Keratinocyte (primary cell): ENCODE results near the gene HDAC10. TPM values are rescaled to one million over a fixed set of nuclear protein-coding genes. Genes with fewer than 3 reads are reported as not detected.

Experiments used
- DNase-seq: peaks from one replicate; pipeline ENCODE4 v3.0.0-alpha.2; 2011; ENCODE audit warnings: low read depth, missing footprints, low spot score
- FAIRE-seq: peaks from 2 replicates; lab custom pipeline; 2011; peaks lifted over from hg19 to GRCh38; lab: Jason Lieb, UNC
- H2AFZ ChIP-seq: 2 replicates; pipeline ENCODE4 v1.6.0; 2012; ENCODE audit warnings: low read length, control low read depth, inconsistent platforms; ENCODE audit not compliant: control insufficient read depth
- H3K27ac ChIP-seq: 2 replicates; pipeline ENCODE4 v1.5.1; 2011; ENCODE audit warnings: low read length; ENCODE audit not compliant: control insufficient read depth, insufficient read depth
- H3K27me3 ChIP-seq: 3 replicates; pipeline ENCODE4 v1.6.0; 2011; ENCODE audit warnings: low read length; ENCODE audit not compliant: control insufficient read depth, insufficient read depth; ENCODE audit errors: extremely low read depth
- H3K36me3 ChIP-seq, 2 experiments: 2 replicates in 1 of 2; 3 replicates in 1 of 2; pipeline ENCODE4 v1.5.1; 2011; ENCODE audit warnings: low read length in 2 of 2, mild to moderate bottlenecking in 1 of 2; ENCODE audit not compliant: control insufficient read depth in 2 of 2, insufficient read depth in 2 of 2; ENCODE audit errors: extremely low read depth in 1 of 2
- H3K4me1 ChIP-seq: 3 replicates; pipeline ENCODE4 v1.5.1; 2011; ENCODE audit warnings: low read length; ENCODE audit not compliant: control insufficient read depth, insufficient read depth; ENCODE audit errors: extremely low read depth
- H3K4me2 ChIP-seq: 3 replicates; pipeline ENCODE4 v1.6.0; 2011; ENCODE audit warnings: low read depth, low read length; ENCODE audit not compliant: control insufficient read depth, insufficient read depth; ENCODE audit errors: extremely low read depth
- H3K4me3 ChIP-seq, 3 experiments: fragments of 200-600 bp in 1 of 3; sonication (generic) in 1 of 3; 2 replicates in 2 of 3; 3 replicates in 1 of 3; pipeline ENCODE4 v1.5.1; 2011 to 2016; ENCODE audit warnings: low read length in 3 of 3, mild to moderate bottlenecking in 3 of 3, control low read depth in 2 of 3, inconsistent platforms in 1 of 3, low read depth in 1 of 3, mixed read lengths in 1 of 3, mixed run types in 1 of 3, moderate library complexity in 1 of 3; ENCODE audit not compliant: control insufficient read depth in 2 of 3, insufficient read depth in 2 of 3; ENCODE audit errors: extremely low read depth in 1 of 3
- H3K79me2 ChIP-seq: 2 replicates; pipeline ENCODE4 v1.6.0; 2012; ENCODE audit warnings: low read length; ENCODE audit not compliant: control insufficient read depth, insufficient read depth
- H3K9ac ChIP-seq: 3 replicates; pipeline ENCODE4 v1.6.0; 2011; ENCODE audit warnings: low read length; ENCODE audit not compliant: control insufficient read depth, insufficient read depth; ENCODE audit errors: extremely low read depth
- H3K9me1 ChIP-seq: 3 replicates; pipeline ENCODE4 v1.6.0; 2011; ENCODE audit warnings: low read length; ENCODE audit not compliant: control insufficient read depth, insufficient read depth; ENCODE audit errors: extremely low read depth
- H3K9me3 ChIP-seq: 2 replicates; pipeline ENCODE4 v1.5.1; 2012; ENCODE audit warnings: low read depth, low read length; ENCODE audit not compliant: control insufficient read depth
- H4K20me1 ChIP-seq: 3 replicates; pipeline ENCODE4 v1.6.0; 2011; ENCODE audit warnings: low read length; ENCODE audit not compliant: control insufficient read depth, insufficient read depth; ENCODE audit errors: extremely low read depth
- CTCF ChIP-seq, 3 experiments: IDR thresholded peaks in 1 of 3; conservative IDR thresholded peaks in 1 of 3; optimal IDR thresholded peaks in 1 of 3; 2 replicates in 2 of 3; 3 replicates in 1 of 3; pipeline versions ENCODE3 to v1.5.1; 2011; ENCODE audit warnings: low read length in 3 of 3, mild to moderate bottlenecking in 3 of 3, moderate library complexity in 2 of 3, control low read depth in 1 of 3, inconsistent platforms in 1 of 3; ENCODE audit not compliant: insufficient read depth in 2 of 3; ENCODE audit errors: extremely low read depth in 1 of 3
- EZH2 ChIP-seq: IDR thresholded peaks from one replicate; pipeline ENCODE4 v1.6.1; 2012; ENCODE audit warnings: inconsistent platforms, mild to moderate bottlenecking, low read length, moderate library complexity
- dilution Hi-C: fragments of 300-500 bp; cut with MboI; formaldehyde crosslinking; loops from one replicate; pipeline ENCODE4 v1.7.0; 2020; ENCODE audit warnings: low sequenced_read_pairs; ENCODE audit not compliant: extremely low pct_ligation_motif_present
- polyA plus RNA-seq, 5 experiments: library from polyadenylated mRNA; depleted of rRNA in 3 of 5; stranded (reverse) in 3 of 5; stranded (forward) in 1 of 5; unstranded in 1 of 5; fragments of >200 nt; gene quantifications; 1 replicate in 1 of 5; 2 replicates in 3 of 5; 3 replicates in 1 of 5; pipeline versions ENCODE4 v1.2.1 to v1.2.3, GENCODE V29; 2011 to 2012; ENCODE audit warnings: missing spikeins in 2 of 5, low read depth in 1 of 5, low replicate concordance in 1 of 5

Gene HDAC10
- polyA plus RNA-seq, 1 donor (not counting 4 experiments of a cell fraction or from before 2014, with no cell fraction given): 4.7 TPM

DNA sequence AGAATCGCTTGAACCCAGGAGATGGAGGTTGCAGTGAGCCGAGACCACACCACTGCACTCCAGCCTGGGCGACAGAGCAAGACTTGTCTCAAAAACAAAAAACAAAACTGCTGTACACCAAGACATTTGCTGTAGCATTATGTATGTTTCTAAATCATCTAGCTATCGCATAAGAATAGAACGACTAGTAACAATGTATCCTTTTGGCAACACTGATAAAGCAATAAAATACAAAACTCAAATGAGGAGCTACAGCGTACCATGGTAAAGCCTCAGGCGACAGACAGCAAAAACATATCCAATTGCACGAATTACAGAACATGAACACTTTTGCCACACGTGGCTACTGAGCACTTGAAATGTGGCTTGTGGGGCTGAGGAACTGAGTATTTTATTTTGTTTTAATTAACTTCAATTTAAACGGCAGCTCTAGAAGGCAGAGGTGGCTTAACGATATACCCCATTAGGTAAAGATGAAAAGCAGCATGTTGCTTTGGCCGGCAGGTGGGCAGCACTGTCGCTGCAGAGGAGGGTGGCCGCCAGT is 8.6 kb downstream of the HDAC10 start:
- no peaks in the 10 kb centered on the region for H3K9me3 ChIP-seq
- H3K9me1 ChIP-seq: no peaks in the 10 kb centered on the region
- peaks cover 67% of the 10 kb centered on the region for H3K79me2 ChIP-seq
- H3K27ac ChIP-seq: no peak overlapping the region
- peak overlapping the region; percentile 69 to 95 (median 84) for H3K4me3 ChIP-seq
- no peak for DNase-seq
- H3K4me1 ChIP-seq: peaks cover 20% of the 10 kb centered on the region
- FAIRE-seq: no peak
- H3K9ac ChIP-seq: peak overlapping the region; percentile 34
- no peak for TF ChIP-seq CTCF (optimal IDR thresholded peaks at IDR 0.05 in 1 of 3, IDR thresholded peaks at IDR 0.05 in 1 of 3, conservative IDR thresholded peaks at IDR 0.05 in 1 of 3; ENCODE audit: extremely low read depth in 1 of 3, insufficient read depth in 2 of 3, low read length in 3 of 3)
- no peak for TF ChIP-seq EZH2
- H4K20me1 ChIP-seq: peaks cover 7% of the 10 kb centered on the region
- dilution Hi-C loops: no loop called here
- H2AFZ ChIP-seq: no peak overlapping the region
- peaks cover 11 to 15% of the 10 kb centered on the region in 2 experiments for H3K36me3 ChIP-seq
- peak overlapping the region; percentile 88 for H3K4me2 ChIP-seq
- no peaks in the 10 kb centered on the region for H3K27me3 ChIP-seq

DNA sequence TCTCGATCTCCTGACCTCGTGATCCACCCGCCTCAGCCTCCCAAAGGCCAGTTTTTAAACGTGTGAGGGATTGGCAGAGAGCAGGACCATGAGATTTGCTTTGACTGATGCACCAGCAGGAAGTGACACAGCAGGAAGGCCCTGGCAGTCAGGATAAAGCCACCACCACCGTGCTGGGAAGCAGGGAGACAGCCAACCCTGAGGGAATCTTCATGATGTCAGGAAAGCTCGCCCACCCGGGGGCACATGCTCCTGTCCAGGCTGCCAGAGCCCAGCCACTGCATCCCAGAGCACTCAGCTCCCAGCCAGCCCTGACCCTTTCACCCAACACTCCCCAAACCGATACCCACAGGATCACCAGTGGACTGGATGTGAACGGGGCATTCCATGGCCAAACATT is 12.3 kb downstream of the HDAC10 start:
- Histone ChIP-seq H3K9me3 (peaks cover 2% of the 10 kb centered on the region), H3K9me1 (no peaks in the 10 kb centered on the region), H3K27ac (no peak overlapping the region), H2AFZ (no peak overlapping the region), H3K4me3 (no peak overlapping the region), H4K20me1 (peaks cover 14% of the 10 kb centered on the region), H3K36me3 (peaks cover 5 to 16% of the 10 kb centered on the region in 2 experiments), H3K27me3 (no peaks in the 10 kb centered on the region), H3K79me2 (peaks cover 73% of the 10 kb centered on the region), H3K4me2 (no peak overlapping the region), H3K4me1 (peaks cover 14% of the 10 kb centered on the region), H3K9ac (no peak overlapping the region)
- TF ChIP-seq EZH2 (no peak), CTCF (optimal IDR thresholded peaks at IDR 0.05 in 1 of 3, IDR thresholded peaks at IDR 0.05 in 1 of 3, conservative IDR thresholded peaks at IDR 0.05 in 1 of 3; ENCODE audit: extremely low read depth in 1 of 3, insufficient read depth in 2 of 3, low read length in 3 of 3) (no peak)
- DNase-seq (no peak), FAIRE-seq (no peak)
- dilution Hi-C loops: no loop called here
